NT2/D1 (cell line): Measurements from ENCODE around the gene PPDPF.

Source experiments
- SUZ12 ChIP-seq: IDR thresholded peaks from 2 replicates; pipeline ENCODE4 v1.6.1; 2011; ENCODE audit not compliant: insufficient read length, insufficient read depth; ENCODE audit errors: extremely low read depth
- ZNF274 ChIP-seq: IDR thresholded peaks from 2 replicates; pipeline ENCODE4 v1.6.1; 2011; ENCODE audit warnings: mild to moderate bottlenecking, low read depth, low read length

- TF ChIP-seq ZNF274: no peak
- TF ChIP-seq SUZ12: no peak
Measured at GRCh38 chr20:63484236-63484635, 36.3 kb upstream of the PPDPF start.
